Type B pancreatic cell (in vitro differentiated cells): ENCODE measurements around the gene DOP1A. TPM values are rescaled to one million over a fixed set of nuclear protein-coding genes. Genes with fewer than 3 reads are reported as not detected.

ENCODE experiments used
- DNase-seq: peaks from one replicate; pipeline ENCODE4 v3.0.0; 2021; ENCODE audit warnings: mixed read lengths; ENCODE audit not compliant: unreplicated experiment; ENCODE audit errors: extremely low spot score
- H3K27ac Mint-ChIP-seq: 2 replicates; pipeline ENCODE4 v1.8.0; 2021; ENCODE audit warnings: mild to moderate bottlenecking, mixed read lengths
- H3K27me3 Mint-ChIP-seq: 2 replicates; pipeline ENCODE4 v1.8.0; 2021; ENCODE audit warnings: mixed read lengths
- H3K36me3 Mint-ChIP-seq: 2 replicates; pipeline ENCODE4 v1.8.0; 2021; ENCODE audit warnings: mixed read lengths
- H3K4me1 Mint-ChIP-seq: one replicate; pipeline ENCODE4 v1.8.0; 2021; ENCODE audit warnings: mixed read lengths; ENCODE audit not compliant: unreplicated experiment
- H3K4me3 Mint-ChIP-seq: 2 replicates; pipeline ENCODE4 v1.8.0; 2021; ENCODE audit warnings: mild to moderate bottlenecking, mixed read lengths
- H3K9me3 Mint-ChIP-seq: 2 replicates; pipeline ENCODE4 v1.8.0; 2021; ENCODE audit warnings: mixed read lengths
- CTCF ChIP-seq: fragments of 200-600 bp; sonication (generic); conservative IDR thresholded peaks from 2 replicates; pipeline ENCODE4 v1.5.0; 2021; ENCODE audit warnings: antibody characterized with exemption, mild to moderate bottlenecking
- total RNA-seq: library from RNA; stranded (reverse); gene quantifications from 2 replicates; pipeline ENCODE4 v1.2.1, GENCODE V29; 2021; ENCODE audit warnings: low replicate concordance

Gene DOP1A
- total RNA-seq, 1 donor from 2014 or later: 30.1 TPM

- H3K9me3 Mint-ChIP-seq: no peaks in the 10 kb centered on the region
- H3K27ac Mint-ChIP-seq: no peak overlapping the region
These were observed 58.0 kb downstream of the DOP1A start for GRCh38 chr6:83125425-83125824.

DNA sequence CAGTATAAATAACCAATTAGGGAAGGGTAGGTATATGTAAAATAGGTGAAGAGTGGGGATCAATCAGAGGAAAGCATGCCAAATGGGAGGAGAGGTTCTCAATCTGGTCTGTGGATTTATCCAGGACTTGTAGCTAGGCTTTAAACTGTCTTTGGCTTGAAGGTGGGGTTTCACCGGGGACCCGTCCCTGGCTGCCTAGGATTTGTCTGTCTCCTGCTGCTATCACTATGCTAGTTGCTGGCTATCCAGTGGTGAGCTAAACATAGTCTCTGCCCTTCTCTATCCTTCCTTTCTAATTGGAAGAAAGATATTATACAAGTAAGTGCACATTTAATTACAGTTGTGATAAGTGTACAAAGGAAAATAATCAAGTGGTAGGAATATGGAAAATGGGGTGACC, 58.8 kb downstream of the DOP1A start:
- H3K4me3 Mint-ChIP-seq: no peak overlapping the region
- no peak for DNase-seq

More at GRCh38 chr6:83125425-83125824, 58.0 kb downstream of the DOP1A start:
- no peaks in the 10 kb centered on the region for H3K27me3 Mint-ChIP-seq
- no peak for TF ChIP-seq CTCF
- no peaks in the 10 kb centered on the region for H3K4me1 Mint-ChIP-seq
- H3K36me3 Mint-ChIP-seq: peaks cover 23% of the 10 kb centered on the region
- DNase-seq: no peak
- no peak overlapping the region for H3K4me3 Mint-ChIP-seq

DNA sequence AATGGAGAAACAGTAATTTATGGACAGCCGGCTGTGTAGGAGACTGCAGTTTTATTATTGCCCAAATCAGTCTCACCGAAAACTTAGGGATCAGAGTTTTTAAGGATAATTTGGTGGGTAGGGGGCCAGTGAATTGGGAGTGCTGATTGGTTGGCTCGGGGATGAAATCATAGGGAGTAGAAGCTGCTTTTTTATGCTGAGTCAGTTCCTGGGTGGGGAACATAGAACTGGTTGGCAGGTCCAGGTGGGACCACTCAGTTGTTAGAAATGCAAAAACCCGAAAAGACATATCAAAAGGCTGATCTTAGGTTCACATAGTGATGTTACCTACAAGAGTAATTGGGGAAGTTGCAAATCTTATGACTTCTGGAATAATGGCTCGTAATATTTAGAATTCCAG, 59.3 kb downstream of the DOP1A start:
- H3K27ac Mint-ChIP-seq: no peak overlapping the region
- no peak for TF ChIP-seq CTCF
- H3K4me1 Mint-ChIP-seq: no peaks in the 10 kb centered on the region
- peaks cover 27% of the 10 kb centered on the region for H3K36me3 Mint-ChIP-seq
- H3K4me3 Mint-ChIP-seq: no peak overlapping the region
- no peaks in the 10 kb centered on the region for H3K9me3 Mint-ChIP-seq
- DNase-seq: no peak
- H3K27me3 Mint-ChIP-seq: no peaks in the 10 kb centered on the region

More for the DNA sequence above, 58.8 kb downstream of the DOP1A start:
- Mint-ChIP-seq H3K4me1 (no peaks in the 10 kb centered on the region), H3K27ac (no peak overlapping the region), H3K27me3 (no peaks in the 10 kb centered on the region), H3K36me3 (peaks cover 27% of the 10 kb centered on the region), H3K9me3 (no peaks in the 10 kb centered on the region)
- TF ChIP-seq CTCF: no peak

DNA sequence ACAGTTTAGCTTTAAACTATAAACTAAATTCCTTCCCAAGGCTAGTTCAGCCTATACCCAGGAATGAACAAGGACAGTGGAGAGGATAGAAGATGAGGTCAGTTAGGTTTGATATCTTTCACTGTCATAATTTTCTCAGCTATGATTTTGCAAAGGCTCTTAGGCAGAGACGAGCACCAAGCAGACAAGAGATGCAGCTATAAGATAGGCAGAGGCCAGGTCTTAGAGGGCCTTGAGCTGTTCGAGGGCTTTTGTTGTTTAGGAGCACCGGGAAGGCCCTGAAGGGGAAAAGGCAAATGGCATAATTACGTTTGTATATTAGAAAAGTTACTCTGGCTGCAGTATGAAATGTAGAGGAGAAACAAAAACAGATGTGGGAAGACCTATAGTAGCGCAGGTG, 59.8 kb downstream of the DOP1A start:
- Mint-ChIP-seq H3K36me3 (peaks cover 27% of the 10 kb centered on the region), H3K9me3 (no peaks in the 10 kb centered on the region), H3K4me1 (no peaks in the 10 kb centered on the region), H3K27ac (no peak overlapping the region), H3K4me3 (no peak overlapping the region), H3K27me3 (no peaks in the 10 kb centered on the region)
- DNase-seq: no peak
- TF ChIP-seq CTCF: no peak

GRCh38 chr6:83127976-83128375, 60.5 kb downstream of the DOP1A start:
- no peak for TF ChIP-seq CTCF
- no peak for DNase-seq
- Mint-ChIP-seq H3K9me3 (no peaks in the 10 kb centered on the region), H3K4me1 (no peaks in the 10 kb centered on the region), H3K27ac (no peak overlapping the region), H3K36me3 (peaks cover 27% of the 10 kb centered on the region), H3K27me3 (no peaks in the 10 kb centered on the region), H3K4me3 (no peak overlapping the region)

- Mint-ChIP-seq H3K27ac (no peak overlapping the region), H3K4me1 (no peaks in the 10 kb centered on the region), H3K36me3 (peaks cover 12% of the 10 kb centered on the region), H3K4me3 (no peak overlapping the region), H3K9me3 (no peaks in the 10 kb centered on the region), H3K27me3 (no peaks in the 10 kb centered on the region)
- DNase-seq: no peak
- no peak for TF ChIP-seq CTCF
These were observed 64.7 kb downstream of the DOP1A start for GRCh38 chr6:83132121-83132520.
